GM21381 (cell line): Measurements from ENCODE around the gene HBS1L.
A peak's percentile ranks its signal among the peaks of the same experiment; 100 is the strongest.

Experiments
- ATAC-seq: cut with Tn5 transposase; IDR thresholded peaks from one replicate; pipeline ENCODE4 v1.9.1; 2021; ENCODE audit warnings: mild to moderate bottlenecking, moderate library complexity; ENCODE audit not compliant: unreplicated experiment

HBS1L gene

DNA sequence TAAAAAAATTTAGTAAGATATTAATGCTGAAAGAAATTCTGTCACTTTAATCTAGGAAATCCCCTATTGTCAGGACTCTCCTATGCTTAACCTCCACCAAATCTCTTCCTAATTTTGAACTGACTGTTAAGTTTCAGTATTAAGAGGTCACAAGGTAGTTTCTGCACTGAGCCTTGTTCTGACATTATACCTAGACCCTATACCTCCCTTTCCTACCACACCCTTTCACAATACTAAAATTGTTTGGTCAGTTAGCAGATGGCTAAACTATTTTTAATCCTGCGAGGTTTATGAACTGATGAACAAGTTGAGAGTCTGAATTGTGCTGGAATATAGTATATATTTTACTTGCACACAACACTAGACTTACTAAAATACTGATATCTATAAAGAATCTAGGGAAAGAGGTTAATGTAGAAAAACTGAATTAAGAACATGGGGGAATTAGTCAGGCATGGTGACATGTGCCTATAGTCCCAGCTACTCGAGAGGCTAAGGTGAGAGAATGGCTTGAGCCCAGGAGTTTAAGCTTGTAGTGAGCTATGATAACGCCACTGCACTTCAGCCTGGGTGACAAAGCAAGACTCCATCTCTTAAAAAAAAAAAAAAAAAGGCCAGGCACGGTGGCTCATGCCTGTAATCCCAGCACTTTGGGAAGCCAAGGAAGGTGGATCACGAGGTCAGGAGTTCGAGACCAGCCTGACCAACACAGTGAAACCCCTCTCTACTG, 51.5 kb downstream of the HBS1L start:
- peak; percentile 97 for ATAC-seq

DNA sequence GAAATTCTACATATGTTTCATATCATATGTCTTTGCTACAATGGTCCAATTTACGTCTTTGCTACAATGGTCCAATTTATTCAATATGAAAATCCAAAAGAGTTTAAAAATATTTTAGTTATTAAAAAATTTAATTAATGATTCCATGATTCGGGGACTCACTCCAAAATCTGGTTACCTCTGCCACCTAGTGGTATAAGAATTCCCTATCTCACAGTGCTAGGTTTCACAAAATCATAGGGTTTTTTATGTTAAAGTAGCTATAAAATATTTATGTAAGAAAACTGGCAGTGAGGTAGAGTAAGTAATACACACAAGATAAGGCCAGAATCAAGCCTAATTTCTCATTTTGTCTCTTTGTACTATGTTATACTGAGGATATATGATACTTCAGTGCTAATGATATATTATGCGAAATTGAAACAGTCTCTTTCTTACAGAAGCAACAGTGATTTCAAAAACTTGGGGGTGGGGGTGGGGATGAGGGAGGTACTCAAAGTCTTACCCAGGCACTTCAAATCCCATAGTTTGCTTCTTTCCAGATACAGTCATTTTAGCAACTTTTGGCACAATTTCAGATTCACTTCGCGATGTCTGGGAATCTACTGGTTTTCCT, 52.3 kb downstream of the HBS1L start:
- no peak for ATAC-seq

DNA sequence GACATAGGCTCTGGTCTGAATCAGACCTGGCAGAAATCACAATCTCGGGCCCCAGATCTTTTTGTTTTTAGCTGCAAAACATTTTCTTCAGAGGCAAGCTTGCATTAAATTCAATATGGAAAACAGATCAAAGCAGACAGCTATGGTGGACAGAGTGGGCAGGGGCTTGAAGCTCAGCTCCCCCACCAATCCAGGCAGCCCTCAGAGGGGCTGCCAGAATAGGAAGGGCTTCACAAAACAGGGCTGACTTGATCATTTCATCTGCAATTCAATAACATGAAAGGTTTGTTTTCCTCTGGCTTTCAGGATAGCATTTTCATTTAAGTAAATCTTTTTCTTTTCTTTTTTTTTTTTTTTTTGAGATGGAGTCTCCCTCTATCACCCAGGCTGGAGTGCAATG, 55.5 kb downstream of the HBS1L start:
- no peak for ATAC-seq

DNA sequence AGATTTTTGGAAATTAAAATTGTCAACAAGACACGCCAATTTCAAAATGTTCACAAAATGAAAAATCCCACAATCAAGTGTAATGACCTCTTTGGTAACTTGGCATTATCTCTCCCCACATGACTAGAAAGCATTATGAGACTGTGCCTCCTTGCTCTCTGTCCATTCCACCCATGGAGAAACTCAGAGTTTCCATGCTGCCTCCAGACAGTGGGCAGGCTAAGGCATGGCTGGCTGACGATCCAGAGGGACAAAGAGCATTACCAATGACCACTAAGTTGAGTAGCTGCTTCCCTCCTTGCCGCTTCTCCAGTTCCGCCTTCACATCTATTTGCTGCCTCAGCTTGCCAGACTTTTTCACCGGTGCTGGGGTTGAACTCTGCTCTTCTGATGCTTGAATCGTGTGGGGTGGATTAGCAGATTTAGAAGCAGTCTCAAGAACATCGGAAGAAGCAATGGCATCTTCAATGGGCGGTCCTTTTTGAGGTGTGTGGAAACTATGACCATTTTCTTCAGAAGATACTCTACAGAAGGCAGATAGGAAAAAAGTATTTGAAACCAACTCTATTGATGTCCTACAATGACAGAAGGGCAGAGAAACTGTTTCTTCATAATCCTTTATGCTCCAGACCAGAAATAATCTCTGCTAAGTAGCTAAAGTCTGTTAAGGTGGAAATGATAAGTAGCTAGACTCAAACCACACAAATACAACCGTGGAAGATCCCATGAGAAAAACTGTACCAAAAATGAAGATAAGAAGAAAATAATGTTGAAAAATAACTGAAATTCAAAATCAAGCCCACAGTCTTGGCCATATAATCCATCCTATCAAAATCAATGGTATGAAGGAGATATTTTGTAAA, 57.3 kb downstream of the HBS1L start:
- no peak for ATAC-seq

DNA sequence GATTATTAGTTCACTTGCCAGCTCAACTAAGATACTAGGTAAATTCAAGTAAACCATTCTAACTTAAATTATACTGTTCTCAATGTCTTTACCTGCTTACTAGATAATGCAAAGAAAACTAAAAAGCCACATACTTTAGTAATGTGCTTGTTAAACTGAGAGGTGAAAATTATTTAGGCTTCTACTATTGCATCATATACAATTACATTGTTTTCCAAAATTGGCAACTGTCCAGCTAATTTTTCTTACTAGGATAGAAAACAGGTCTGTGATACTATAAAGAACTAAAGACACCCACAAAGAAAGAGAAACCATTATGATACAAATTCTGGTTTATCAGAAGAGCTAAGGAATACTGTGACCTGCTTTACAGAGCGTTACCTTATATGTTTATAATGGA, 59.1 kb downstream of the HBS1L start:
- no peak for ATAC-seq

DNA sequence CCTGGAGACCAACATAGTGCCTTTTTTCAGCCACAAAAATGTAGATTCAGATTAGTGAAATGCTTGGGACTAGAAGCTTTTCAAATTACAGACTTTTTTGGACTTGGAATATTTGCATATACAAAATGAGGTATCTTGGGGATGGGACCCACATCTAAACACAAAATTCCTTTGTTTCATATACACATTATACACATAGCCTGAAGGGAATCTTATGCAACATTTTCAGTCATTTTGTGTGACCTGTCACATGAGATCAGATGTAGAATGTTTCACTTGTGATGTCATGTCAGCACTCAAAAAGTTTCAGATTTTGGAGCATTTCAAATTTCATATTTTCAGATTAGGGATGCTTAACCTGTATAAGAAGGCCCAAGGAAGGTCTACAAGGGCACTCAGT, 60.2 kb downstream of the HBS1L start:
- ATAC-seq, result no peak

DNA sequence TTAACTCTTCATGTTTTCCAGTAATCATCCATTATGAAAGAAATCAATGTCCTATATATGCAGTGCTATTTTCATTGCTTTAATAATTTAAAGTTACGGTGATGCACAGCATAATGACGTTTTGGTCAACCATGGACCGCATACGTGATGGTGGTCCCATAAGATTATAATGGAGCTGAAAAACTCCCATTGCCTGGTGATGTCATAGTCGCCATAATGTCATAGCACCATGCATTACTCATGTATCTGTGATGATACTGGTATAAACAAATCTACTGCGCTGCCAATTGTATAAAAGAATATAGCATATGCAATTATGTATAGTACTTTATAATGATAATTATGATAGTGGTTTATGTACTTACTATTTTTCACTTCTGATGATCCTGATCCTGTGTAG, 62.5 kb downstream of the HBS1L start:
- no peak for ATAC-seq

DNA sequence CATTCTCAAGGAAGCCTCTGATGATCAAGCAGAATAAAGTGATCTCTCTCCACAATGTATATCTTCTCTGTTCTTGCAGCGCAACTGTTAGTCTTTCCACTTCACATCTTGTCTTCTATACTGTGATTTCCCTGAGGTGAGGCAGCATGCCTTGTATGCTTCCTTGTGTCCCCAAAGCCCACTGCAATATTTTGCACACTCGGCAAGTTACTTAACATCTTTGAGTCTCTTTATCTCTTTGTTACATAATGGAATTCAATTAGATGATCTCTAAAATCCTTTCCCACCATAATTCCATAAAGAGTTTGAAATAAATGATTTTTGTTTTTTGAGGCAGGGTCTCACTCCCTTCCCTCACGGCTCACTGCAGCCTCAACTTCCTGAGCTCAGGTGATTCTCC, 64.4 kb downstream of the HBS1L start:
- no peak for ATAC-seq

DNA sequence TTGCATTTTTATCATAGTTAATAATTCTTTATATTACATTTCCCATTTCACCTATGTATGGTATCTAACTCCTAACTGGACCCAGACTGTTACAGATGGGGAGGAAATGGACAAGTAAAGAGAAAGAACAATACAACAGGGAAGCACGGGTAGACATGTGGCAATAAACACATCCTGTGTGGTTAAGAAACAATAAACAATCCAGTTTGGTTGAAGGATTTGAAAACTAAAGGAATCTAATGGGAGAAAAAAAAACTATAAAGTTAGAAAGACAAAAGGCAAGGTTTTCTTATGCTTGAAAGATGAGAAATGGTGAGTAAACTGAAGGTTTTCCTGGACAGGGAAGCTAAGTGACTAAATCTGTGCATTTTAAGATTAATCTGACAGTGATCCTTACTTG, 69.8 kb downstream of the HBS1L start:
- ATAC-seq, result no peak

DNA sequence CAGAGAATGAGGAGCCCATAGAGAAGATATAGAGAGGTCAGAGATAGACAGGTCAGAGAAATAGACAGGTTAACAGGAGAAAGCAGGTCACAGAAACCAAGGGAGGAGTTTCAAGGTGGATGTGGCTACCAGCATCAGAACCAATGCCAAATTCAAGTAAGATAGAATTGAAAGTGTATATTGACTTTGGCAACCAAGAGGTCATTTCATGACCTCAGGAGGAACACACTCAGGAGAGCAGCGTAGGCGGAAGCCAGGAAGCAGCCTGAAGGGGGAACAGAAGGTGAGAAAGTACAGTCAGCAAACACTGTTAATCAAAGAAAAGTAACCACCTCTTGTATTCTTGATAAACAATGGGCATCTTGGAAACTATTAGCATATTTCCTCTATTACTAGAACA, 70.8 kb downstream of the HBS1L start:
- no peak for ATAC-seq

DNA sequence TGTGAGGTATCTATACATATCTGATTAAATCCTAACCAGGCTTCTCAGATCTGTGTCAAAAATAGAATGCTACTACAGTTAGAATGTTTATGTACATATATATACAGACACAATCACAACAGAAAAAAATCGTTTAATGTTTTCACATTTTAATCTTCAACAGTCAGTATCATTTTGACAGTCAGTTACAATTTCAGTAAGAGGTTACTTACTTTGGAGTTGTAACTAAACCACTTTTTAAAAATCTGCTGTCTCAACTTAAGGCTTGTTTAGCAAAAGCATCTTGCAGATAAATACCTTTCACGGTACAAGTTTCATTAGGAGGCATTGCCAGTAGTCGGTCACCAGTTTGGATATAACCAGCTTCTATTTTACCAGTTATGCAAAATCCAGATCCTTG, 72.5 kb downstream of the HBS1L start:
- no peak for ATAC-seq

DNA sequence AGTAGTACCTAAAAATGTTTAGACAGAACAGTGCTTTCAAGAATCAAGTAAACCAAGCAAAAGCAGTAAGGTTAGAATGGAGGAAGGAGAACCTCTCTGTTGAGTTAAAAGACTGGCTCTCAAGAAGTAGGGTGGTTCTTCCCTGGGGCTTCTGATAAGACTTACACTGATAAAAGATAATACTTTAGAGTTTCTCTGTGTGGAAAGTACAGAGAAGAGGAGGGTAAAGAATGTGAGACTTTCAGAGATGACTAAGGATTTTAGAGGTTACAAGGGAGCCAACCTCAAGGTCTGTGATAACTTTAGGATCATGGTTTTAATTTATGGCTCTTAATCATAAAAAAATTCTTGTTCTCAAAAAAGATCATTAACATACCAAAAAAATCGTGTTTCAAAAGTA, 73.8 kb downstream of the HBS1L start:
- ATAC-seq, result no peak

DNA sequence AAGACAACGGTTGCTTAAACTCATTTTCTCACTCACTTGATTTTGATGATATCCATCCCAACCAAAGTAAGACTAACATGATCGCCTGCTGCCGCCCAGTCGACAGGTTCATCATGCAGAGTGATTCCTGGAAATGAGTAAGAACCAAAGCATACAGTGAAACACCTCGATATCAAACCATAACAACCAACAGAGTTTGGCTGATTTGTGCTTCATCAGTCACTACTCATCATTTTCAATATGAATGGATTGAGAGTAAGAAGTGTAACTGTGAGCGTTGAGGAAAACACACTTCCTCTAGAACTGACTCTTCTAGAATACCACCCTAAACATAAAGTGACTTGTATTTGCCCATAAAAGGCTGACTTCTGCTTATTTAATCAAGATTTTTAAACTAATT, 75.5 kb downstream of the HBS1L start:
- peak; percentile 82 for ATAC-seq

DNA sequence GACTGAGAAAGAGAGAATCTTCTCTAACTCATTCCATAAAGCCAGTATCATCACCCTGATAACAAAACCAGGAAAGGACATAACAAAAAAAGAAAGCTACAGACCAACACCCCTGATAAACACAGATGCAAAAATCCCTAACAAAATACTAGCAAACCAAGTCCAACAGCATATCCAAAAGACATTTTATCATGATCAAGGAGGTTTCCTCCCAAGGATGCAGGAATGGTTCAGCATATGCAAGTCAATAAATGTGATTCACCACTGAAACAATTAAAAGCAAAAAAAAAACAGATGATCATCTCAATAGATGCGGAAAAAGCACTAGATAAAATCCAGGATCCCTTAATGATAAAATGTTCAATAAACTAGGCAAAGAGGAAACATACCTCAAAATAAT, 80.3 kb downstream of the HBS1L start:
- ATAC-seq, result no peak

DNA sequence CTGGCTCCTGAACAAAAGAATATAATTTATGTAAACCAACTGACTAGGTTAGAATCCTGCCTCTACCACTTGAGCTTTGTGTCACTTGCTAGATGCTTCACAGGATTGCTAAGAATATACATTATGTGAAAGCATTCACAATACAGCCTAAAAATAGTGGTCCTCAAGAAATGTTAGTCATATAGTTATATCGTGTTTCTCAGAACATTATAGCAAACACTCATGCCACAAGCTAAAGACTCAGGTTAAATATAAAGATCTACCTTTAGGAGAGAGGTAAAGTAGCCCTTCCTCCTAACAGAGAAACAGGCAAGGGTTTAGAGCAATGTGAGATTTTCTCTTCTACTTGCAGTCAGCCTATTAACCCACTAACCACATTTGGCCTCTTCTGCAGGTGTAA, 86.9 kb downstream of the HBS1L start:
- no peak for ATAC-seq

DNA sequence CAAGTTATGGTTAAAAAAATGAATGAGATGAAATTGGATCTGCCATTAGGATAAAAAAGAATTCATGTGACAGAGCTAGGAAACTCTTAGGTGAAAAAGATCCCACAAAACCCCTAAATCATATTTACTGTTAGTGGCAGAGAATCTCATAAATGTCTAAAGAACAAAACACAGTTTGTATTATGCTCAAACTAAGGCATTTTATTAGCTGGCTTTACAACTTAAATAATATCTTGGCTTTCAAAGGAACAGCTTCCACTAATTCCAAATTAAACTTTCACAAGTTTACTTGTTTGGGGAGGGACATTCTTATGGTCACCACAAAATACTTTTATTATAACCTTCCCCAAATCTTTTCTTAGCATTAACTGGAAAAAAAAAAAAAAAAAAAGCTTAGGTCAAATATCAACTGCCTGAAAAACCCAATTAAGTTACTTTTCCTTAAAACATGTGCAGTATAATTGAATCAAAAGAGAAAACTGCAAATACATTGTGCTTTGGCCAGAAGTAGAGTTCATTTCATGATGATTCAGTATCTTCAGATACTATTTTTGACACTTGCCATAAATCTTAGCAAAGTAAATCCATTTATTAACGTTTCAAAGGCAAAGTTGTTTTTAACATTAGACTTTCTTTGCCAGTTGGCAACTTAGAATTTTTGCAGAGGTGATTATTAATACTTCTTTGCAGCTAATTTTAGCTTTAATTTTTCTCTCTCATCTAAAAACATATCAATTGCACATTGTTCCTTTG, 90.0 kb downstream of the HBS1L start:
- no peak for ATAC-seq

DNA sequence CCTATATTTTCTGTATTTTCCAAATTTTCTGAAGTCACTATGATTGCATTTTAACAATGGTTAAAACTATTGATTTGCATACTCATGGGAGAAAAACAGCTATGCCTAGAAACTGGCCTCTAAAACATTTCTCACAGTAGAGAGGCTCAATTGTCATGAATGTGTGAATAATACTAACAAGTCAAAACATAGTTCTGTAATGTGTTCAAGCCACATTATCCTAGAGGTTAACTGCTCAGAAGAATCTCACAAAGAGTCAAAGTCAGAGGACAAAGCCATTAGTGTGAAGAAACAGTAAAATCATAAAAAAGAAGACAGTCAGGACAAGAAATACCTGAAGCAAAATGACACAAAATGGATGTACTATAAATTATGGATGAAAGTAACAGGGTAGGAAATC, 92.2 kb downstream of the HBS1L start:
- ATAC-seq, result no peak

DNA sequence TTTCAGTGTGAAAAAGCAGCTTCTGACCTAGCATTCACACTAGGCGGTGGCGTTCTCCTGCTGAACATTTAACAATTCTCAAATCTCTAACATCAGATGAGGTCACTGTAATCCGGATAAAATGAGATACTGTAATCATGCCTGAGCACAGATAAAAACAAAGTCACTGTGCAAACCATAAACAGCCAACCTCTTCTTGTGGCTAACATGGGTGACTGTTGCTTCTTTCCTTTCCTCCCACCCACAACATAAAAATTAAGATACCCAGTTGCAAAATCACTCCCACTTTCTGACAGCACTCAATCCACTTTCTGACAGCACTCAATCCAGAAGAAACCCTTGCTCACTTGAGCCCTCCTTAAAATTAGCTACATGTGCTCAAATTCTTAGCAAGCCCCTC, 93.3 kb downstream of the HBS1L start:
- ATAC-seq, result no peak

DNA sequence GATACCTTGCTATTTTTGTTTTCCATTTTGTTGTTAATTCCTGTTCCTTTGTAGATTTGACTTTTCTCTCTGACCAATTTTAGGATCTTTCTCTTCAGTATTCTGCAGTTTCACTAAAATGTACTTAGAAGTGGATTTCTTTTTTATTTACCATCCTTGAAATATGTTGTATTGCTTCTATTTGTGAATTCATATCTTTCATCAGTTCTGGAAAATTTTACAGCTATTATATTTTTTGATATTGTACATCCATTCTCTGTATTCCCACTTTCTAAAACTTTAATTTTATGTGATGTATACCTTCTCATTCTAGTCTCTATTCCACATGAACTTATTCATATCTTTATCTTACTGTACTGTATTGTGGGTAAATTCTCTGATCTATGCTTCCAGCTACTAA, 95.0 kb downstream of the HBS1L start:
- ATAC-seq, result no peak

DNA sequence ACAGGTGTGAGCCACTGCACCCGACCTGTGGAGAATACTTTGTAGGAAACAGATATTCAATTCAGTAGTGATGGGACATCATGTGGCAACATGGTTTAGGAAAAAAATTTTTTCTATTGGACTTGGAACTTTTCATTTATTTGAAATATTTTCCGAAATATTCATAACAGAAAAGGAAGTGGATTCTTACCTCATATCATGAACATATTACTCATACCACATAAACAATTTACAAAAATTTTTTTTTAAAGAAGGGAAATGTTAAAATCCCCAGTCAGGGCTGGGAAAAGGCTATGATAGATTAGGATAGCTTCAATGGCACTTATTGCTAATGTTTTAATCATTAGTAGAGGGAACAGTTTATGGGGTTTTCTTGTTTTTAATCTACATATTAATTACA, 97.9 kb downstream of the HBS1L start:
- ATAC-seq, result no peak

DNA sequence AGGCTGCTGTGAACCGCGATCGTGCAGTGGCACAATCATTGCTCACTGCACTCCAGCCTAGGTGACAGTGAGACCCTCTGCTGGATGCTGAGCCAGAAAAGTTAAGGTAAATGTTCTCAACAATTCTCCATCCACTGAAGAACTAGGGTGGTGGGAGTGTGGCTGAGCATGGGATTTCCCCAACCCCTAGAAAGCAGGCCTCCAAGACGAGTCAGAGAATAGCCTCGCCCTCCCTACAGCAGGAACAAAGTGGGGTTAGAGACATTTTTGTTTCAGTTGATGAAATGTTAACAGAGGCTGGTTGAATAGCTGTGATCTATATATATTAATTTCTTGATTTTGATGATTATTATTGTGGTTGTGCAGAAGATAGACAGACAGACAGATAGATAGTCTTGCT, 98.6 kb downstream of the HBS1L start:
- no peak for ATAC-seq
